HL-60 (cell line): ENCODE data around the gene ATP8A2.

Experiments used
- DNase-seq, 2 experiments: peaks; one replicate each; pipeline ENCODE4 v3.0.0-alpha.2; 2010 to 2020; ENCODE audit warnings: low read depth in 1 of 2, low spot score in 1 of 2
- H3K27ac ChIP-seq: fragments of 250-450 bp; sonication (Bioruptor Pico); replicated peaks from 2 replicates; pipeline ENCODE4 v1.5.1; 2020; ENCODE audit warnings: mild to moderate bottlenecking, moderate library complexity
- H3K27me3 ChIP-seq: fragments of 250-450 bp; sonication (Bioruptor Pico); 2 replicates; pipeline ENCODE4 v1.5.1; 2021; ENCODE audit warnings: mild to moderate bottlenecking, moderate library complexity; ENCODE audit not compliant: insufficient read depth, poor library complexity, severe bottlenecking
- H3K4me3 ChIP-seq: replicated peaks from 2 replicates; pipeline ENCODE4 v1.5.1; 2011; ENCODE audit warnings: mild to moderate bottlenecking, control low read depth, low read length; ENCODE audit not compliant: insufficient read depth
- CTCF ChIP-seq: IDR thresholded peaks from one replicate; pipeline ENCODE4 v1.5.1; 2011; ENCODE audit warnings: low read length, control low read depth, inconsistent platforms; ENCODE audit not compliant: insufficient read depth
- GABPA ChIP-seq: IDR thresholded peaks from 2 replicates; pipeline ENCODE4 v1.6.1; 2012; ENCODE audit warnings: low read depth
- POLR2AphosphoS5 ChIP-seq: IDR thresholded peaks from 2 replicates; pipeline ENCODE4 v1.6.1; 2012; ENCODE audit warnings: low read depth
- REST ChIP-seq: IDR thresholded peaks from 2 replicates; pipeline ENCODE4 v1.6.1; 2012; ENCODE audit warnings: low read depth; ENCODE audit not compliant: insufficient replicate concordance
- SPI1 ChIP-seq: IDR thresholded peaks from 2 replicates; pipeline ENCODE4 v1.6.1; 2012; ENCODE audit warnings: low read depth, mild to moderate bottlenecking, borderline replicate concordance

Gene ATP8A2

DNA sequence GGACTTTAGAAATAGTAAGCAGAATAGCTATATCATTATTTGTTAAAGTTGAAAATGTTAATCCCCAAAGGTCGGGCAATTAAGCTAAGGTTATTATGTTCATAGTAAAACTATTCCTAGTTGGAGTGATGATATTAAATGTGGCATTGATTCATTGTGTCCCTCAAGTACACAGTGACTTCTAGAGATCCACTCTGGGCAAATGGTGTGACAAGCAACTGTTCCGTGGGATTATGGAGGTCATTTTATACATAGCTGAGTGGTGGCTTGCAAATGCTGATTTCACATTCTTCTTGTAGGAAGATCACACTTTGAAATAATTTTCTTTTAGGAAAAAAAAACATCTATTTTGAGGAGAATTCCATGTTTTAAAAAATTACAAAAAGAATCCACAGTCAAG lies 317.8 kb downstream of the ATP8A2 start:
- H3K27me3 ChIP-seq = no peaks in the 10 kb centered on the region
- no peak for DNase-seq
- no peak overlapping the region for H3K27ac ChIP-seq
- H3K4me3 ChIP-seq = no peak overlapping the region
- TF ChIP-seq SPI1 = no peak
- no peak for TF ChIP-seq POLR2AphosphoS5
- TF ChIP-seq GABPA = no peak
- TF ChIP-seq REST = no peak
- no peak for TF ChIP-seq CTCF

GRCh38 chr13:25690582-25690981 lies 318.8 kb downstream of the ATP8A2 start:
- TF ChIP-seq CTCF = no peak
- TF ChIP-seq SPI1 = no peak
- no peak for TF ChIP-seq POLR2AphosphoS5
- no peak for TF ChIP-seq GABPA
- TF ChIP-seq REST = no peak
- no peak overlapping the region for H3K4me3 ChIP-seq
- H3K27ac ChIP-seq = no peak overlapping the region
- no peak for DNase-seq
- no peaks in the 10 kb centered on the region for H3K27me3 ChIP-seq

DNA sequence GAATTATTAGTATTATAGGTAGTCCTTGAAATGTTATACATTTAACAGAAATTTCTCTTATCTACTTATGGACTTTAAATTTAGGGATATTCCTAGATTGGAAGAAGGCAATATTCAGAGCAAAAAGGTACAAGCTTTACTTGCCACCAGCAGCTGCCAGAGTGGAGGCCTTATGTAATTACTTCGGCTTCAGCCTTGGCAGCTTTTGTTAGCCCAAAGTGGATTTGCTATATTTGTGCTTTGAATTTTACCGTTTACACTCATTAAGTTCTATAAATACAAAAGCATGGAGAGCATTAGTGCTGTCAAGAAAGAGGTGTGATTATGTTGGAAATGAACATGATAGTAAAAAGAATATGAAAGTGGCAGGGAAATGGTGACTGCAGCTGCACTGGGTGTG lies 319.9 kb downstream of the ATP8A2 start:
- TF ChIP-seq POLR2AphosphoS5 (no peak), SPI1 (no peak), CTCF (no peak), REST (no peak), GABPA (no peak)
- Histone ChIP-seq H3K27me3 (no peaks in the 10 kb centered on the region), H3K4me3 (no peak overlapping the region), H3K27ac (no peak overlapping the region)
- DNase-seq = no peak
